GM12891 (cell line): ENCODE measurements around the gene MXD3.

Experiments
- POLR2A ChIP-seq: IDR thresholded peaks from 2 replicates; pipeline ENCODE4 v1.6.1; 2011; ENCODE audit warnings: low read depth, low read length, control low read depth
- POLR2AphosphoS5 ChIP-seq: IDR thresholded peaks from 2 replicates; pipeline ENCODE4 v1.6.1; 2011; ENCODE audit warnings: low read depth, low read length, control low read depth
- SPI1 ChIP-seq: IDR thresholded peaks from 2 replicates; pipeline ENCODE4 v1.6.1; 2011; ENCODE audit warnings: low read depth, low read length, control low read depth

DNA sequence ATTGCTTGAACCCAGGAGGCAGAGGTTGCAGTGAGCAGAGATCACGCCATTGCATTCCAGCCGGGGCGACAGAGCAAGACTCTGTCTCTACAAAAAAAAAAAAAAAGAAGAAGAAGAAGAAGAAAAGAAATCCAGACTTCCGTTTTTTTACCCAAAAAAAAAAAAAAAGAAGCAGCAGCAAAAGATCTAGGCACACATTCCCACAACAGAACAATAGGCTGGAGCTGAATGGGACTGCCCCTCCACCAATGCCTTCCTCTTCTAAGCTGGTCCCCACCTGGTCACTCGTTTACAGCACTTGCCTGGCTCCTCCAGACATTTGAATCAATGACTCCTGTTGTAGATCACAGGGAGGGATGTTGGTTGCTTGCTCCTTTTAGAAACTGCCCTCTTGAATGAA, 41.4 kb upstream of the MXD3 start:
- no peak for TF ChIP-seq POLR2A
- TF ChIP-seq POLR2AphosphoS5, result no peak
- TF ChIP-seq SPI1, result no peak
